NCI-H2081 (cell line): ENCODE results near the gene C3orf33.
"Not testable (repeated sequence)": the region's sequence is repeated elsewhere in the genome, so short reads cannot be mapped to it uniquely, and the experiment has no call there.

Experiments
- DNase-seq, 2 experiments: peaks; one replicate each; lab custom pipeline; 2025; lab: John Stamatoyannopoulos, UW

Gene C3orf33

GRCh38 chr3:155805802-155806618 lies at the start of gene C3orf33:
Gene C3orf33, minus strand, starts transcription at chr3:155806278. Its CDS starts 26 bp downstream, at chr3:155806252.
- peak; percentile 72 to 84 for DNase-seq

- peak; percentile 100 for DNase-seq
Measured at GRCh38 chr3:155854141-155854940, 48.3 kb upstream of the C3orf33 start, which contains the start of gene SLC33A1. Gene SLC33A1, minus strand, starts transcription at chr3:155854427. Its CDS starts 430 bp downstream, at chr3:155853997.

GRCh38 chr3:155853214-155854140 lies 47.4 kb upstream of the C3orf33 start:
- DNase-seq, result peak; percentile 38 to 50

GRCh38 chr3:155852341-155852740 lies 46.3 kb upstream of the C3orf33 start:
- DNase-seq, result no peak

GRCh38 chr3:155849404-155849803 lies 43.3 kb upstream of the C3orf33 start:
- DNase-seq, result not testable (repeated sequence)

- DNase-seq, result no peak
Measured at GRCh38 chr3:155847993-155848392, 41.9 kb upstream of the C3orf33 start.

- no peak for DNase-seq
Measured at GRCh38 chr3:155846119-155846518, 40.0 kb upstream of the C3orf33 start.

GRCh38 chr3:155843569-155843968 lies 37.5 kb upstream of the C3orf33 start:
- DNase-seq, result no peak

GRCh38 chr3:155835341-155836071 lies 29.4 kb upstream of the C3orf33 start:
- peak in 1 of 2 experiments; percentile 41 for DNase-seq

- DNase-seq, result not testable (repeated sequence)
Measured at GRCh38 chr3:155828490-155829098, 22.5 kb upstream of the C3orf33 start.

GRCh38 chr3:155815030-155815545 lies 9.0 kb upstream of the C3orf33 start:
- DNase-seq, result no peak

GRCh38 chr3:155813224-155813623 lies 7.1 kb upstream of the C3orf33 start:
- not testable (repeated sequence) for DNase-seq

GRCh38 chr3:155809181-155809580 lies 3.1 kb upstream of the C3orf33 start:
- DNase-seq, result no peak

- no peak for DNase-seq
Measured at GRCh38 chr3:155807823-155808222, 1.7 kb upstream of the C3orf33 start.

- no peak for DNase-seq
Measured at GRCh38 chr3:155805204-155805801, 775 bp downstream of the C3orf33 start.

- no peak for DNase-seq
Measured at GRCh38 chr3:155804323-155804722, 1.8 kb downstream of the C3orf33 start.

- no peak for DNase-seq
Measured at GRCh38 chr3:155792532-155792931, 13.5 kb downstream of the C3orf33 start.

GRCh38 chr3:155791190-155791589 lies 14.9 kb downstream of the C3orf33 start:
- no peak for DNase-seq

GRCh38 chr3:155790272-155790925 lies 15.7 kb downstream of the C3orf33 start:
- no peak for DNase-seq
